ENCODE results near the gene RALGAPA1. TPM values are rescaled to one million over a fixed set of nuclear protein-coding genes. Genes with fewer than 3 reads are reported as not detected.

The RALGAPA1 gene
- total RNA-seq, 4 donors from 2014 or later, result 52.5 to 127 (median 67.7) TPM

GRCh38 chr14:35682802-35683201 is 126.3 kb downstream of the RALGAPA1 start:
- Histone ChIP-seq H3K4me1 (no peaks in the 10 kb centered on the region), H3K4me3 (no peak overlapping the region), H3K27me3 (no peaks in the 10 kb centered on the region), H3K27ac (no peak overlapping the region), H3K36me3 (peaks cover 38% of the 10 kb centered on the region), H3K9me3 (no peaks in the 10 kb centered on the region)
- WGBS, result 94% methylated on average over 2 of the region's 2 CpGs
- TF ChIP-seq EP300 (IDR thresholded peaks at IDR 0.05) (no peak), POLR2A (IDR thresholded peaks at IDR 0.05) (no peak), CTCF (IDR thresholded peaks at IDR 0.05) (no peak), POLR2AphosphoS5 (IDR thresholded peaks at IDR 0.05) (no peak)
- DNase-seq (ENCODE audit: low spot score in 2 of 2), result no peak

GRCh38 chr14:35678403-35679028 is 130.6 kb downstream of the RALGAPA1 start:
- Histone ChIP-seq H3K36me3 (peaks cover 60% of the 10 kb centered on the region), H3K4me3 (no peak overlapping the region), H3K9me3 (no peaks in the 10 kb centered on the region), H3K4me1 (no peaks in the 10 kb centered on the region), H3K27me3 (no peaks in the 10 kb centered on the region), H3K27ac (no peak overlapping the region)
- TF ChIP-seq EP300 (IDR thresholded peaks at IDR 0.05) (no peak), POLR2A (IDR thresholded peaks at IDR 0.05) (no peak), POLR2AphosphoS5 (IDR thresholded peaks at IDR 0.05) (no peak), CTCF (IDR thresholded peaks at IDR 0.05) (no peak)
- WGBS, result 90% methylated on average over 1 of the region's 1 CpG
- DNase-seq (ENCODE audit: low spot score in 2 of 2), result no peak

GRCh38 chr14:35669782-35670181 is 139.3 kb downstream of the RALGAPA1 start:
- Histone ChIP-seq H3K4me3 (no peak overlapping the region), H3K9me3 (no peaks in the 10 kb centered on the region), H3K36me3 (peaks cover 74% of the 10 kb centered on the region), H3K27ac (no peak overlapping the region), H3K4me1 (no peaks in the 10 kb centered on the region), H3K27me3 (no peaks in the 10 kb centered on the region)
- DNase-seq (ENCODE audit: low spot score in 2 of 2), result no peak
- WGBS, result 78% methylated on average over 3 of the region's 3 CpGs
- TF ChIP-seq CTCF (IDR thresholded peaks at IDR 0.05) (no peak), POLR2AphosphoS5 (IDR thresholded peaks at IDR 0.05) (no peak), EP300 (IDR thresholded peaks at IDR 0.05) (no peak), POLR2A (IDR thresholded peaks at IDR 0.05) (no peak)

GRCh38 chr14:35666429-35667043 is 142.6 kb downstream of the RALGAPA1 start:
- Histone ChIP-seq H3K27ac (no peak overlapping the region), H3K4me1 (no peaks in the 10 kb centered on the region), H3K9me3 (no peaks in the 10 kb centered on the region), H3K36me3 (peaks cover 74% of the 10 kb centered on the region), H3K27me3 (no peaks in the 10 kb centered on the region), H3K4me3 (no peak overlapping the region)
- TF ChIP-seq POLR2AphosphoS5 (IDR thresholded peaks at IDR 0.05) (no peak), POLR2A (IDR thresholded peaks at IDR 0.05) (no peak), CTCF (IDR thresholded peaks at IDR 0.05) (no peak), EP300 (IDR thresholded peaks at IDR 0.05) (no peak)
- DNase-seq (ENCODE audit: low spot score in 2 of 2), result no peak

- Histone ChIP-seq H3K36me3 (peaks cover 50% of the 10 kb centered on the region), H3K4me3 (no peak overlapping the region), H3K27me3 (no peaks in the 10 kb centered on the region), H3K27ac (no peak overlapping the region), H3K9me3 (no peaks in the 10 kb centered on the region), H3K4me1 (no peaks in the 10 kb centered on the region)
- WGBS, result 92% methylated on average over 3 of the region's 3 CpGs
- TF ChIP-seq CTCF (IDR thresholded peaks at IDR 0.05) (no peak), EP300 (IDR thresholded peaks at IDR 0.05) (no peak), POLR2A (IDR thresholded peaks at IDR 0.05) (no peak), POLR2AphosphoS5 (IDR thresholded peaks at IDR 0.05) (no peak)
- DNase-seq (ENCODE audit: low spot score in 2 of 2), result no peak
These were observed 147.2 kb downstream of the RALGAPA1 start for GRCh38 chr14:35661875-35662274.

All from suprapubic skin (tissue), 4 donors.